ENCODE data around the gene RASSF7. TPM values are rescaled to one million over a fixed set of nuclear protein-coding genes. Genes with fewer than 3 reads are reported as not detected.

Gene RASSF7
- total RNA-seq, 2 donors from 2014 or later, result 13.3 to 22.9 TPM

DNA sequence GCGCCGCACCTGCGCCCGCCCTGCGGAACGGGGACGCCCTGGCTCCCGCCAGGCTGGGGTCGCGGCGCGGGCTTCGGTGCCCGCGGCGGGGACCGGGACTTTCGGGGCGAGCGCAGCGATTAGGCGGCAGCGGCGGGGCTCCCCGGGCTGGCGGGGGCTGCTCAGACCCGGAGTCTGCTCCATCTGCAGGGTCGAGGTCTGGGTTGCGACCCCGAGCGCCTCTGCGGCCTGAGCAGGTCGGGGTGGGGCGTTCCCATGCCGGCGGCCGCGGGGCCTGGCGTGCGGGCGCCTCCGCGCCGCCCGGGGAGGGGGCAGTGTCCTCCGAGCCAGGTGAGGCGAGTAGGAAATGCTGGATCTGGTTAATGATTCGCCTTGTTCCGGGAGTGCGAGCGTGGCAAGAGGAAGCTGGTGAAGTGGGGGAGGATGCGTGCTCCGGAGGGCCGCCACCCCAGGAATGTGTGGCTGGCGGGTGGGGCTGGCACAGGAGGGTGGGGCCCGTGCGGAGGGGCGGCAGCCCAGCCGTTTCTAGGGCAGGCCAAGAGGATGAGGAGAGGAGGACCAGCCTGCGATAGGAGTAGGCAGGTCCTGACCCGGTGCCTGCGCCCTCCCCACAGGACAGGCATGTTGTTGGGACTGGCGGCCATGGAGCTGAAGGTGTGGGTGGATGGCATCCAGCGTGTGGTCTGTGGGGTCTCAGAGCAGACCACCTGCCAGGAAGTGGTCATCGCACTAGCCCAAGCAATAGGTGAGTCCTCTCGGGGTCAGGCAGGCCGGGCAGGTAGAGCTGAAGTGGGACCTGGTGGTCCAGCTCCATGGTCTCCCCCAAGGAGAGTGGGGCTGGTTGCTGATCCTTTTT, 606 bp downstream of the RASSF7 start:
- ATAC-seq (peak; percentile 2 to 3), DNase-seq (ENCODE audit: low spot score) (no peak)
- Mint-ChIP-seq H3K27me3 (no peaks in the 10 kb centered on the region), H3K27ac (no peak overlapping the region), H3K4me3 (peak overlapping the region; percentile 88), H3K4me1 (ENCODE audit: low read depth in 2 of 2) (peaks cover 5 to 8% of the 10 kb centered on the region in 2 donors), H3K9me3 (no peaks in the 10 kb centered on the region), H3K36me3 (no peaks in the 10 kb centered on the region)

DNA sequence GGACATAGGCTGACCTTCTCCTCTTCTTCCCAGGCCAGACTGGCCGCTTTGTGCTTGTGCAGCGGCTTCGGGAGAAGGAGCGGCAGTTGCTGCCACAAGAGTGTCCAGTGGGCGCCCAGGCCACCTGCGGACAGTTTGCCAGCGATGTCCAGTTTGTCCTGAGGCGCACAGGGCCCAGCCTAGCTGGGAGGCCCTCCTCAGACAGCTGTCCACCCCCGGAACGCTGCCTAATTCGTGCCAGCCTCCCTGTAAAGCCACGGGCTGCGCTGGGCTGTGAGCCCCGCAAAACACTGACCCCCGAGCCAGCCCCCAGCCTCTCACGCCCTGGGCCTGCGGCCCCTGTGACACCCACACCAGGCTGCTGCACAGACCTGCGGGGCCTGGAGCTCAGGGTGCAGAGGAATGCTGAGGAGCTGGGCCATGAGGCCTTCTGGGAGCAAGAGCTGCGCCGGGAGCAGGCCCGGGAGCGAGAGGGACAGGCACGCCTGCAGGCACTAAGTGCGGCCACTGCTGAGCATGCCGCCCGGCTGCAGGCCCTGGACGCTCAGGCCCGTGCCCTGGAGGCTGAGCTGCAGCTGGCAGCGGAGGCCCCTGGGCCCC, 1.4 kb downstream of the RASSF7 start:
- DNase-seq (ENCODE audit: low spot score), result no peak
- no peaks in the 10 kb centered on the region for H3K36me3 Mint-ChIP-seq
- no peak overlapping the region for H3K27ac Mint-ChIP-seq
- peak overlapping the region; percentile 88 for H3K4me3 Mint-ChIP-seq
- H3K9me3 Mint-ChIP-seq, result no peaks in the 10 kb centered on the region
- H3K27me3 Mint-ChIP-seq, result no peaks in the 10 kb centered on the region
- peaks cover 5 to 8% of the 10 kb centered on the region in 2 donors for H3K4me1 Mint-ChIP-seq (ENCODE audit: low read depth in 2 of 2)
- no peak for ATAC-seq

DNA sequence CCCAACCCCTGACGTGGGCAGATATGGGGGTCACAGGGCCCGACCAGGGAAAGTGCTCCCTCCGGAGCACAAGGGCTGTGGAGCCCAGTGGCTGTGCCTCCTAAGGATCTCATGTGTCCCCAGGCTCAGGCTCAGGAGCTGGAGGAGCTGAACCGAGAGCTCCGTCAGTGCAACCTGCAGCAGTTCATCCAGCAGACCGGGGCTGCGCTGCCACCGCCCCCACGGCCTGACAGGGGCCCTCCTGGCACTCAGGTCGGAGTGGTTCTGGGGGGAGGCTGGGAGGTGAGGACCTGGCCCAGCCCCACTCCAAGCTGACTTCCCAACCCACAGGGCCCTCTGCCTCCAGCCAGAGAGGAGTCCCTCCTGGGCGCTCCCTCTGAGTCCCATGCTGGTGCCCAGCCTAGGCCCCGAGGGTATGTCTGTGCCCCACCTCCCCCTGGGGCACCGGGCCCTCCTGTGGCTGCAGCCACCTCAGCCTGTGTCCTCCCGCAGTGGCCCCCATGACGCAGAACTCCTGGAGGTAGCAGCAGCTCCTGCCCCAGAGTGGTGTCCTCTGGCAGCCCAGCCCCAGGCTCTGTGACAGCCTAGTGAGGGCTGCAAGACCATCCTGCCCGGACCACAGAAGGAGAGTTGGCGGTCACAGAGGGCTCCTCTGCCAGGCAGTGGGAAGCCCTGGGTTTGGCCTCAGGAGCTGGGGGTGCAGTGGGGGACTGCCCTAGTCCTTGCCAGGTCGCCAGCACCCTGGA, 2.5 kb downstream of the RASSF7 start:
- no peak for ATAC-seq
- Mint-ChIP-seq H3K27me3 (no peaks in the 10 kb centered on the region), H3K9me3 (no peaks in the 10 kb centered on the region), H3K36me3 (no peaks in the 10 kb centered on the region), H3K27ac (no peak overlapping the region), H3K4me3 (no peak overlapping the region), H3K4me1 (ENCODE audit: low read depth in 2 of 2) (peaks cover 5 to 8% of the 10 kb centered on the region in 2 donors)
- no peak for DNase-seq (ENCODE audit: low spot score)

DNA sequence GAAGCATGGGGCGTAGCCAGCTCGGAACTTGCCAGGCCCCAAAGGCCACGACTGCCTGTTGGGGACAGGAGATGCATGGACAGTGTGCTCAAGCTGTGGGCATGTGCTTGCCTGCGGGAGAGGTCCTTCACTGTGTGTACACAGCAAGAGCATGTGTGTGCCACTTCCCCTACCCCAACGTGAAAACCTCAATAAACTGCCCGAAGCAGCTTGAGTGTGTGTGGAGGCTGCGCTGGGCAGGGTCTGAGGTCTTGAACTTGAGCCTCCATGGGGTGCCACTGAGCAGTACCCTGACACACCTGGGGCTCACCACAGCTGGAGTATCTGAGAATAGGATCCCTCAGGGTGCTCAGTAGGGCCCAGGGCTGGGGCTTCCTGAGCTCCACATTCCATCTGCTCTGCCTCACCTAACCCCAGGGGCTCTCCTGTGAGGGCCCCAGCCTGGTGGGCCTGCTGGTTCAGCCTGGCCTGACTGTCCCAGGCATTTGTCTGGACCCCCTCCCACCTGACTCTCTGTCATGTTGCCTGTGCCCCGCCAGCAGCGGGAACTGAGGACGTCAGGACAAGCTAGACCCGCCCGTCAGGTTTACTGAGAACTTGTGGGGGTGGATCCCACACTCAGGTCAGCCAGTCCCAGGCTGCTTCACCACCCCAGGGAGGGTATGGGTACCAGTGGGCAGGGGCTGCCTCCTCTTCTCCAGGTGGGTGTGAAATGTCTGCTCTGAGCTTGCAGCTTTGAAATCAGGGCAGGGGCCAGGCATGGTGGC, 3.2 kb downstream of the RASSF7 start:
- Mint-ChIP-seq H3K36me3 (no peaks in the 10 kb centered on the region), H3K27me3 (no peaks in the 10 kb centered on the region), H3K4me1 (ENCODE audit: low read depth in 2 of 2) (peaks cover 5 to 8% of the 10 kb centered on the region in 2 donors), H3K4me3 (no peak overlapping the region), H3K9me3 (no peaks in the 10 kb centered on the region), H3K27ac (no peak overlapping the region)
- ATAC-seq (no peak), DNase-seq (ENCODE audit: low spot score) (no peak)

DNA sequence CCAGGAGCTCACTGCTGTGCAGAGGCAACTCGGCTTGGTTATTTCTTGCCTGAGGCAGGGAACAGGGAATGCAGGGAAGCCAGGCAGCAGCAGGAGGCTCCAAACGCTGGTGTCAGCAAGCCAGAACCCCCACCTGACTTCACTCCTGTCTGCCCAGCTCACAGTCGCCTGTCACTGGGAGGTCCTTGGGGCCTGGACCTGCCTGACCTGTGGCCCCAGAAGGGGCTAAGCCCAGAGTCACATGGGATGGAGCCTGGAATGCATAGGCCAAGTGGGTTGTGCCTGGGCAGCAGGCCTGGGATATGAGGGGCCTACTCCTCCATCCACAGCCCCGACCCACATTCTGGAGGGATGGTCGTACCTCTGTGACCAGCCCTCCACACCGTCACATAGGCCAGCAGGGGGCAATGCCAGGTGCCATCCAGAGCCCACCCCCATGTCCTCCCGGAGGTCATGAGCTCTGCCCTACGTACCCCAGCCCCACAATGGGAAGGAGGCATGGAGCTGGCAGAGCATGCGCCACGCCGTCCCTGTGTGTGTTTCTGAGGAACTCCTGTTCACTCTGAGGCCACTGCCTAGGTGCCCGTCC, 5.2 kb downstream of the RASSF7 start:
- no peaks in the 10 kb centered on the region for H3K36me3 Mint-ChIP-seq
- no peaks in the 10 kb centered on the region for H3K9me3 Mint-ChIP-seq
- DNase-seq (ENCODE audit: low spot score) (no peak), ATAC-seq (no peak)
- H3K4me1 Mint-ChIP-seq (ENCODE audit: low read depth in 2 of 2), result peaks cover 0 to 4% of the 10 kb centered on the region in 2 donors
- no peak overlapping the region for H3K4me3 Mint-ChIP-seq
- H3K27ac Mint-ChIP-seq, result no peak overlapping the region
- H3K27me3 Mint-ChIP-seq, result no peaks in the 10 kb centered on the region

DNA sequence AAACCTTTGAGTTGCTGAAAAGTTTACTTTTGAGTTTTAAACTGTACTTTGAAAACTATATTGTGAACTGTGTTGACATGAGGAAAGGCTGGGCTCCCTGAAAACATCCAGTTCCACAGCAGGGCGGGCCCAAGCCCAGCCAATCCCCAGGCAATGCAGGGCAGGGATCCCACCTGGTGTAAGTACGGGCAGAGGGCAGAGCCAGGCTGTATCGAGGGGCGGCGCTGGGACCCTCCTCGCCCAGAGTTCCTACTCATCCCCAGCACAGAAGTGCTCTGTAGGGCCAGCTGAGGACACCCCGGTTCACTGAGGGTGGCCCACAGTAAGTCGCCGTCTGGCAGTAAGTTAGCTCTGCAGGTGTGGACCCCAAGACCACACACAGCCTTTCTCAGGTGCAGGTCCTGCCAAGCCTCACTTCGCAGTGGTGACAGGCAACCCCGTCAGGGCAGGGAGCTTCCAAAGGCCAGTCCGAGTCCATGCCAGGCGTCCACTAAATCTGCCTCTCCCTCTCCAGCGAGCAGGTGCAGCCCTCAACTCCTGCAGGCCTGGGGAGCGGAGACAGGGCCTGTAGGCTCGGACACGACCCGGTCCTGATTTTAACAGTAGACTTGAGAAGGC, 6.3 kb downstream of the RASSF7 start:
- Mint-ChIP-seq H3K36me3 (no peaks in the 10 kb centered on the region), H3K9me3 (no peaks in the 10 kb centered on the region), H3K4me1 (ENCODE audit: low read depth in 2 of 2) (no peaks in the 10 kb centered on the region), H3K4me3 (peak overlapping the region; percentile 57), H3K27ac (peak overlapping the region in 1 of 2 donors; percentile 62), H3K27me3 (no peaks in the 10 kb centered on the region)
- no peak for DNase-seq (ENCODE audit: low spot score)
- ATAC-seq, result no peak

DNA sequence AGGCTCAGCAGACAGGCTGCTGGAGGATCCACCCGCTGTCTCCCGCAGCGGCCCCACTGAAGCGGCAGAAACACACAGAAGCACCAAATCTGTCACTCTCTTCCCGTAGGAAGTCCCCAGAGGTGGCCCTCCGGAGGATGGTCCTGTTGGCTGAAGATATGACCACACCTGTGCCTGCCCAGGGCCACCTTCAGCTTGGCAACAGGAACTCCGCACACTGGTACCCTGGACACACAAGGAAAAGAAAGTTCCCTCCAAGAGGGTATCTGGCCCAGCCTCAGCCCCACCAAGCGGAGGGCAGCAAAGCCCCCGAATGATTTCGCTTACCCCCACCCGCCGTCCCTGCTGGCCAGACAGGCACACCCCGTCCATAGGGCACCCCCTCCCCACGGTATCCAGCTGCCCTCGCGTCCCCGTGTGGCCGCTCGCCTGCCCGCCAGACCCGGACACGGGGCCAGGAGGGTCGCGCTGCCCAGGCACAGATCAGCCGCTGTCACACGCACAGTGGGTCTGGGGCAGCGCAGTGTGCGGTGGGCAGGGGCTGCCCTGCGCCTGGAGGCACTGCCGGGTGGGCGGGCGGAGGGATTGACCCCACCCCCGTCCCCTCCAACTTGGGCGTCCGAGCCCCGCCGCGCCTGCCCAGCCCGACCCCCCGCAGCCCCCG, 7.0 kb downstream of the RASSF7 start:
- Mint-ChIP-seq H3K4me3 (peak overlapping the region; percentile 57), H3K4me1 (ENCODE audit: low read depth in 2 of 2) (no peaks in the 10 kb centered on the region), H3K36me3 (no peaks in the 10 kb centered on the region), H3K27ac (peak overlapping the region in 1 of 2 donors; percentile 62), H3K9me3 (no peaks in the 10 kb centered on the region), H3K27me3 (no peaks in the 10 kb centered on the region)
- ATAC-seq, result no peak
- DNase-seq (ENCODE audit: low spot score), result no peak

DNA sequence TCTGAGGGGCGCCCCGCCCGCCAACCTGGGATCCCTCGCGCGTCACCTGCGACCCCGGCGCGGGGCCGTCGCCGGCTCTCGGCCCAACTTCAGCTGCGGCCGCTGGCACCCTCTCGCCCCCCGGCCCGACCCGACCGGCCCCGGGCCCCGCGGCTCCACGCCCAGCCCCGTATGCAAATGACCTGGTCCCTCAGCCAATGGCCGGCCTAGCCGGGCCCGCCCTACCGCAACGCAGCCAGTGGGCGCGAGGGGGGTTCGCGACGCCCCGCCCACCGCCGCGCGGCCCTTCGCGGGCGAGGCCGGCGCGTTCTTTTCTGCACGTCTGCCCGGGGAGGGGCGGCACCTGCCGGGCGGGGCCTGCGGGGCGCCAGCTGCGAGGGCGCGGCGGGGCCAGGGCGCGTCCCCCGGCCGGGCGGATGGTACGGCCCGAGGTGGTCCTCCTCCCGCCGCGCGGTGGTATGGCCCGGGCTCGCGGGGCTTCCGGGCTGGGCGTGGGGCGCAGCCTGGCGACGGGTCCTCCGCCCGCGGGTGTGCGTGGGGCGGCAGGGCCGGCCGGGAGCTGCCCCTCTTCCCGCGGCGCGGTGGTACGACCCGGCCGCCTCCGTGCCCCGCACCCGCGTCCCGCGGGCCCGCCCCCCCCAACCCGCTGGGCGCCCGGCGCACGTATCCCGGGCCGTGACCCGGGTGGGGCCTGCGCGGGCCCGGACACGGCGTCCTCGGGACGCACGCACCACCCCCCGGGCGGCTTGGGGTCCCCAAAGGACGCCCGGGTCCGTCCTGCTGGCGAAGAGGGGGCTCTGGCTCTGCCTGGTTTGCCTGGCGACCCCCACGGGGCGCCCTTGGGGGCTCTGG, 7.8 kb downstream of the RASSF7 start:
- H3K36me3 Mint-ChIP-seq, result no peaks in the 10 kb centered on the region
- H3K9me3 Mint-ChIP-seq, result no peaks in the 10 kb centered on the region
- no peaks in the 10 kb centered on the region for H3K27me3 Mint-ChIP-seq
- no peaks in the 10 kb centered on the region for H3K4me1 Mint-ChIP-seq (ENCODE audit: low read depth in 2 of 2)
- H3K4me3 Mint-ChIP-seq, result peak overlapping the region; percentile 78
- peak; percentile 98 for DNase-seq (ENCODE audit: low spot score)
- no peak overlapping the region for H3K27ac Mint-ChIP-seq
- peak; percentile 95 to 96 for ATAC-seq

DNA sequence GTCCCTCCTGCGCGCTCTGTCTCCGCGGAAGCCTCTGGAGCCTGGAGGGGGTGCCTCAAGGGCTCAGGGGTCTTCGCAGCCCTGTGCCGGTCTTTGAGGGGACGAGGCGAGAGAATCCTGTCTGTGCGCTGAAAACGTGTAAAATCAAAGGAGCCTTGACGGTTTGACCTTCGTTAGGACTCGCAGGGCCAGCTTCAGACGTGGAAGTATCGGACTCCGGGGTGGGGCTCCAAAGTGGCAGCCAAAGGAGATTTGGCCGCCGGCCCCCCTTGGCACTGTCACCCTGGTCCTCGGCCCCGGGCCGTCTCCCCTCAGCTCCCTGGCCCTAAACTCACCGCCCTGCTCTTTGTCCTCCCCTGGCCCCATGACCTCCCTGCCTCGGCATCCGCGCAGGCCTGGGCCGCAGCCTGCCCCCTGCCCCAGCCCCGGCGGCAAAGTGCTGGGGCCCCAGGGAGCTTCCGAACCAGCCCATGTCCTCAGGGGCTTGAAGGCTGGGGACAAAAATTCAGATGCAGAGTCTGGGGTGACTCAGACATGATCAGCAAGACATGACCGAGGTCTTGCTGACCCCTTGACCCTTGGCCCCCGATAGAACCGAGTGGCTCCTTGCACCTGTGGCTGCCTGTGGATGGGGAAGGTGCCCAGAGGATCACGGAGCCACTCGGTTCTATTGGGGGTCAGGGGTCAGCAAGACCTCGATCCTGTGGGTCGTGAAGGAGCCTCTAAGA, 8.6 kb downstream of the RASSF7 start:
- peaks cover 0 to 3% of the 10 kb centered on the region in 2 donors for H3K4me1 Mint-ChIP-seq (ENCODE audit: low read depth in 2 of 2)
- no peaks in the 10 kb centered on the region for H3K36me3 Mint-ChIP-seq
- peaks cover 2 to 3% of the 10 kb centered on the region in 2 donors for H3K27me3 Mint-ChIP-seq
- no peak for ATAC-seq
- H3K4me3 Mint-ChIP-seq, result peak overlapping the region; percentile 78
- H3K27ac Mint-ChIP-seq, result no peak overlapping the region
- H3K9me3 Mint-ChIP-seq, result no peaks in the 10 kb centered on the region
- DNase-seq (ENCODE audit: low spot score), result no peak

DNA sequence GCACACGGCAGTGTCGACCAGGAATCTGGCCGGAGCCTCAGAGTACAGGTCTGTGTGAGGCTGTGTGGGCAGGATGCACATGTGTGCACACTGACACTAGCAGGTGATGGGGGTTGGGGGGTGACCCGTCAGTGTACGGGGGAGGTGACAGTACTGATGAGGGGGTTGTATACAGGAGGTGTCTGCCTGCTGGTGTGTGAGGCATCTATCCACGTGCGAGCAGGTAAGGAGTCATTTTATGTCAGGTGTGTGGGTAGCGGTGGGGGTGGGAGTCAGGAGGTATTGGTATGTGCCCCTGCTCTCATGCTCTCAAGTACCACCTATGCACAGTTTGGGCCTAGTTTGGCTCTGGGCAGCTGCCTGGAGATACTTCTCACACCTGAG, 11.0 kb downstream of the RASSF7 start:
- Mint-ChIP-seq H3K9me3 (no peaks in the 10 kb centered on the region), H3K36me3 (no peaks in the 10 kb centered on the region), H3K4me1 (ENCODE audit: low read depth in 2 of 2) (peaks cover 0 to 10% of the 10 kb centered on the region in 2 donors), H3K4me3 (no peak overlapping the region), H3K27ac (no peak overlapping the region), H3K27me3 (peaks cover 11% of the 10 kb centered on the region in 2 donors)
- ATAC-seq, result no peak
- no peak for DNase-seq (ENCODE audit: low spot score)

DNA sequence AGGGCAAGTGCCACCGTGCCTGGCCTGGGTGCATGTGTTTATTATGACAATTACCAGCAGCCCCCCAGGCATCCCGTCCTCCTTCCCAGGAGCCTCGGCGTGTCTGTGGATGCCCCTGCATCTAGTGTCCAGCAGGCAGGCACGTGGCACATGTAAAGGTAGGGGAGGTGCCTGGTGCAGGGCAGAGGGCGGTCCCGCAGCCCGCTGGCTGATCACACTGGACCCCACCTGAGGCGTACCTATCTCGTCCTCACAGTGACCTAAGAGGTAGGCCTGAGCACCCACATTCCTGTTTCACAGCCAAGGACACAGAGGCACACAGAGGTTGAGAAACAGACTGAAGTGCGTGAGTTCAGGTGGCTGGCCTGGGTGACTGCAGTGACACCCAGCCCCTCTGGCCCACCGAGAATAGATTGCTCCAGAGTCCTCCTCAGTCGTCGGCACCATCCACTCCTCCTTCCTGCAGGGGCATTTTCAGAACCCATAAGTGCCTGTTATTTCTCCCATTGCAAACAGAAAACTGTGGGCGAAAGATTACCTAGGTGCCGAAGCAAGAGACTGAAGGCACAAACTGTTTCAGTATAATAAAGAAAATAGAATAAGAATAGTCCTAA, 12.5 kb downstream of the RASSF7 start:
- DNase-seq (ENCODE audit: low spot score) (no peak), ATAC-seq (no peak)
- Mint-ChIP-seq H3K9me3 (no peaks in the 10 kb centered on the region), H3K27me3 (peaks cover 11% of the 10 kb centered on the region in 2 donors), H3K4me3 (no peak overlapping the region), H3K36me3 (no peaks in the 10 kb centered on the region), H3K27ac (no peak overlapping the region), H3K4me1 (ENCODE audit: low read depth in 2 of 2) (peaks cover 11 to 16% of the 10 kb centered on the region in 2 donors)

Measured in natural killer cell treated with Interleukin-12 subunit alpha and Interleukin-12 subunit beta and Interleukin-15 and Interleukin-18, amount 100 ng/mL, for 72 hours (primary cell).